Fibroblast of pulmonary artery (primary cell): ENCODE results near the gene CLPSL2.
A peak's percentile ranks its signal among the peaks of the same experiment; 100 is the strongest.

Experiments used
- DNase-seq: peaks from one replicate; pipeline ENCODE4 v3.0.0-alpha.2; 2010; ENCODE audit warnings: low read depth
- H3K4me3 ChIP-seq: replicated peaks from 2 replicates; pipeline ENCODE4 v1.5.1; 2011; ENCODE audit warnings: low read depth, mild to moderate bottlenecking, control low read depth, low read length, moderate library complexity
- TF ChIP-seq, protein P1 (sequence below): IDR thresholded peaks from 2 replicates; pipeline ENCODE4 v1.5.1; 2011; ENCODE audit warnings: mild to moderate bottlenecking, control low read depth, low read length, inconsistent platforms; ENCODE audit errors: missing control alignments

The CLPSL2 gene

DNA sequence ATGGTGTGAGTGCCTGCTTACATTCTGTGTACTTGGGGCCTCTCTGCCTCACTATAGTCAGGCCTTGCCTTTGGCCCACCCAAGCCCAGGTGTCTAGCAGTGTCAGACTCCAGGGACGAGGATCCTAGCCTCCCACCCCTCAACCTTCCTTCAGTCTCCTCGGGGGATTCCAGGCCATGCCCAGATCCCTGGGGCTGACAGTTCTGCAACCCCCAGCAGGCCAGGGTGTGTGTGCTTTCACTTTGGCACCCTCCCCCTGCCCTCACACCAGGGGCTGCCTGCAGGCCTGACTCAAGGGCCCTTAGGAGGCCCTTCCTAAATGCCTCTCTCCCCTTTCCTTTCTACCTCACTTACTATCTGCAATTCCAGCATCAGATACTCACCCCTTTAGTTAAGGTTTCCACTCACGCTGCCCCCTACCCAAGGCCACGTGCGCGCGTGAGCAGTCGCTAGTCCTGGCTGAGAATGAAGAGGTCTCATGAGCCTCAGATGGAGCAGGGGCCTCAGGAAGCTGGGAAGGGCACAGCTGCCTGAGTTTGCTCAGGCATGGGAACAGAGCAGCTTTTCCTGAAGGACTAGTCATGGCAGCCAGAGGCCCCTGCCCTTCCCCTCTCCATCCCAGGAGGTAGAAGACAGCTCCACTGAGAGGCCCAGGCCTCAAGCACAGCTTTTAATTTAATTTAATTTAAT is 21.6 kb downstream of the CLPSL2 start:
- TF ChIP-seq, protein P1, sequence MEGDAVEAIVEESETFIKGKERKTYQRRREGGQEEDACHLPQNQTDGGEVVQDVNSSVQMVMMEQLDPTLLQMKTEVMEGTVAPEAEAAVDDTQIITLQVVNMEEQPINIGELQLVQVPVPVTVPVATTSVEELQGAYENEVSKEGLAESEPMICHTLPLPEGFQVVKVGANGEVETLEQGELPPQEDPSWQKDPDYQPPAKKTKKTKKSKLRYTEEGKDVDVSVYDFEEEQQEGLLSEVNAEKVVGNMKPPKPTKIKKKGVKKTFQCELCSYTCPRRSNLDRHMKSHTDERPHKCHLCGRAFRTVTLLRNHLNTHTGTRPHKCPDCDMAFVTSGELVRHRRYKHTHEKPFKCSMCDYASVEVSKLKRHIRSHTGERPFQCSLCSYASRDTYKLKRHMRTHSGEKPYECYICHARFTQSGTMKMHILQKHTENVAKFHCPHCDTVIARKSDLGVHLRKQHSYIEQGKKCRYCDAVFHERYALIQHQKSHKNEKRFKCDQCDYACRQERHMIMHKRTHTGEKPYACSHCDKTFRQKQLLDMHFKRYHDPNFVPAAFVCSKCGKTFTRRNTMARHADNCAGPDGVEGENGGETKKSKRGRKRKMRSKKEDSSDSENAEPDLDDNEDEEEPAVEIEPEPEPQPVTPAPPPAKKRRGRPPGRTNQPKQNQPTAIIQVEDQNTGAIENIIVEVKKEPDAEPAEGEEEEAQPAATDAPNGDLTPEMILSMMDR, result no peak
- DNase-seq, result no peak
- H3K4me3 ChIP-seq, result no peak overlapping the region

DNA sequence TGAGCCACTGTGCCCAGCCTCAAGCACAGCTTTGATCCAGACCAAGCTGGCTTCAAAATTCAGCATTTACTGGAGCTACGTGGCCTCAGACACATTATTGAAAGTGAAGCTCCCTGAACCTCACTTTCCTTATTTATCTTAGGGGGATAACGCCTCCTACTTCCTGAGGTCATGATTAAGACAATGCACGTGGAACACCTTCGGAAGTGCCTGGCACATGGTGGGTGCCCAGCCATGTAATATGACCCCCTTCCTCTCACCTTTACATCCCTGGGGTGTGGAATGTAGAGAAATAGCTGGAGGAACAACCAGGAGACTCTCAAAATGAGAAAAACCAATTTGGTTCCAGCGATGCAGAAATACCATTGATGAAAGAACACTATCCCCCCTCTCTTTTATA is 22.3 kb downstream of the CLPSL2 start:
- no peak for DNase-seq
- no peak overlapping the region for H3K4me3 ChIP-seq
- TF ChIP-seq, protein P1, result no peak

DNA sequence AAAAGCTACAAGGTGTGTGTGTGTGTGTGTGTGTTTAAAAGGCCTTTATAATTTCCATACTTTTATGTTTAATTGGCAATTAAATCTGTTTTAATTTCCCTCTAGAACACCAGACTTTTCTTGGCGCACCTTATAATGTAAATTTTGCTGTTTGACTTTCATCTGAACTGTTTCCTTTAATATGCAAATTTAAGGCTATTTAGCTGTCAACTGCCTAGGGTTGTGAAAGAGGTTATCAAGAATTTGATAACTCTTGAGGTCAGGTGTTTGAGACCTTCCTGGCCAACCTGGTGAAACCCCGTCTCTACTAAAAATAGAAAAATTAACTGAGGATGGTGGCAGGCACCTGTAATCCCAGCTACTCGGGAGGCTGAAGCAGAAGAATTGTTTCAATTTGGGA is 24.8 kb downstream of the CLPSL2 start:
- H3K4me3 ChIP-seq, result no peak overlapping the region
- TF ChIP-seq, protein P1, result no peak
- no peak for DNase-seq

DNA sequence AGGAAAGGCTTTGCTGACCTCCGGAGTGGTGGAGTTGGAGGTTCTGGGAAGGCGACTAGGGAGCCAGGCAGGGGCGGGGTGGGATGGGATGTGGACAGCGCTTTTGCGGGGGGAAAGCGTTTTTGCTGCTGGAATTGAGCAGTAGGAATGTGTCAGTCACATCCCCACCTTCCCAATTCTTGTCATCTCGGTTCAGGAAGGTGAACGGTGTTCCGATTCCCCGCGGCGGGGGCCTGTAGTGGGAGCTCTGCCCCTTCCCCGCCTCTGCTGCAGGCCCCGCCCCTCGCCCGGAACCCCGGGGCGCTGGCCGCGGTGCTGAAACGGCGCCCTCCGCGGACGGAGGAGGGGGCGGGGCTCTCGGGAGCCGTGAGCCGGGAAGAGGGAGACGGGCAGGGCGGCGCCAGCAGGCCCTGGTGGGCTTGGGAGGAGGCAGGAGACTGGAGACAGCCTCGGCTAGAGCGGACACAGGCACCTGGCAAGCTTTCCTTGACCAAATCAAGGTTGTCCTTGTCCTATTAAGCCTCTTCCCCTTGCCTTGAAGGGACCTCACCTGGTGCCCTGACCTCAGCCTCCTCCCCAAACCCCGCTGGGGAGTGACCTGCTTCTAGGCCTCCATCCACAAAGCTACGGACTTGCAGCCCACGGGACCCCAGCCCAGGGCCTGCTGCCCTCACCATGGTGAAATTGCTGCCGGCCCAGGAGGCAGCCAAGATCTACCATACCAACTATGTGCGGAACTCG is 28.8 kb downstream of the CLPSL2 start, which contains the start of gene LHFPL5:
Gene LHFPL5, plus strand, starts transcription at position 357 of the 741 bp plus-strand sequence. Its CDS starts 319 bp downstream, at position 676.
- TF ChIP-seq, protein P1, result no peak
- H3K4me3 ChIP-seq, result peak within 1 kb of the TSS; percentile 27
- DNase-seq, result peak; percentile 25

DNA sequence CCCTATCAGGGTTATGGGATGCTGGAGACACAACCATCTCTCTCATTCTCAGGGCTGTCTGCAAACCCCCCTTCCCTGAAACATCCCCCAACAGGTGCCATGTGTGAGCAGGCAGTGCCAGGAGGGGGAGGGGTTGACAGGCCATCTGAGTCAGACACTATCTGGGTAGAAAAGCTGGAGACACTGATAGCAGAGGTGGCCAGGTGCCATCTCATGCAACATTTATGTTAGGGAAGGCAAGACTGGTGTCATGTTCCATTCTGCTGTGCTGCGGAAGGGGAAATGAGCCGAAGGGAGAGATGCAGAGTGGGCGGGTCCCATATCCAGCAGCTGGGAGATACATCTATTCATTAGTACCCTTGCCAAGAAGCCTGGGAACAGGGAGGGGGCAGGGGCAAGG is 32.3 kb downstream of the CLPSL2 start:
- no peak overlapping the region for H3K4me3 ChIP-seq
- DNase-seq, result peak; percentile 32
- TF ChIP-seq, protein P1, result no peak

DNA sequence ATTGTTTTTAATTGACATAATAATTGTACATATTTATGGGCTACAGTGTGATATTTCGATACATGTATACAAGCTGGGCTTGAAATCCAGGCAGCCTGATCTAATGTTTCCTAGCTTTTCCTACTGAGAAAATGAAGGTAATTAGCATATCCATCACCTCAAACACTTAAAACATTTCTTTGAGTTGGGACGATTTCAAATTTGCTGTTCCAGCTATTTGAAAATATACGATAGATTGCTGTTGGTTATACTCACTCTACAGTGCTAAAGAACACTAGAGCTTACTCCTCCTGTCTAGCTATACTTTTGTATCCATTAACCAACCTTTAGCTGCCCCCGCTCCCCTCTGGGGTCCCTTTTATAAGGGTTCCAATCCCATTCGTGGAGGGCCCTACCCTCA is 33.4 kb downstream of the CLPSL2 start:
- DNase-seq, result no peak
- no peak overlapping the region for H3K4me3 ChIP-seq
- TF ChIP-seq, protein P1, result no peak
